Neural cell (in vitro differentiated cells): ENCODE results near the gene SOAT2. TPM values are rescaled to one million over a fixed set of nuclear protein-coding genes. Genes with fewer than 3 reads are reported as not detected.

ENCODE experiments used
- H2AFZ ChIP-seq: fragments of 200-600, 300-800 bp; sonication (generic), shearing (Covaris generic); 2 replicates; pipeline ENCODE4 v1.6.0; 2014; ENCODE audit warnings: low read depth, mild to moderate bottlenecking, antibody characterized with exemption, low read length, moderate library complexity
- H3F3A ChIP-seq: fragments of 200-600 bp; shearing (Covaris generic); 2 replicates; pipeline ENCODE4 v1.6.1; 2016; ENCODE audit warnings: mild to moderate bottlenecking, moderate library complexity, mixed read lengths, antibody characterized with exemption, low read length; ENCODE audit not compliant: insufficient read depth, poor library complexity, severe bottlenecking
- H3K27ac ChIP-seq: fragments of 200-600, 300-800 bp; sonication (generic), shearing (Covaris generic); 2 replicates; pipeline ENCODE4 v1.5.1; 2014; ENCODE audit warnings: mild to moderate bottlenecking, low read length, moderate library complexity
- H3K27me3 ChIP-seq: fragments of 300-800, 200-600 bp; sonication (generic), shearing (Covaris generic); 2 replicates; pipeline ENCODE4 v1.6.0; 2014; ENCODE audit warnings: mild to moderate bottlenecking, low read depth, low read length, moderate library complexity; ENCODE audit not compliant: insufficient read depth
- H3K36me3 ChIP-seq: fragments of 300-800, 200-600 bp; sonication (generic), shearing (Covaris generic); 2 replicates; pipeline ENCODE4 v1.5.1; 2014; ENCODE audit warnings: mild to moderate bottlenecking, antibody characterized with exemption, low read length, moderate library complexity; ENCODE audit not compliant: insufficient read depth
- H3K4me2 ChIP-seq: fragments of 300-800, 200-600 bp; sonication (generic), shearing (Covaris generic); 2 replicates; pipeline ENCODE4 v1.6.0; 2014; ENCODE audit warnings: mild to moderate bottlenecking, low read length
- H3K4me3 ChIP-seq: fragments of 300-800, 200-600 bp; sonication (generic), shearing (Covaris generic); 2 replicates; pipeline ENCODE4 v1.5.1; 2014; ENCODE audit warnings: mild to moderate bottlenecking, low read length, moderate library complexity
- H3K79me2 ChIP-seq: fragments of 200-600 bp; shearing (Covaris generic); replicated peaks from 2 replicates; pipeline ENCODE4 v1.6.0; 2014; ENCODE audit warnings: mild to moderate bottlenecking, low read length, moderate library complexity; ENCODE audit not compliant: insufficient read depth
- H3K9ac ChIP-seq: fragments of 300-800, 200-600 bp; sonication (generic), shearing (Covaris generic); 2 replicates; pipeline ENCODE4 v1.6.1; 2016; ENCODE audit warnings: mild to moderate bottlenecking, low read length, mixed read lengths
- H3K9me2 ChIP-seq: fragments of 200-600 bp; shearing (Covaris generic); 2 replicates; pipeline ENCODE4 v1.6.1; 2016; ENCODE audit warnings: mild to moderate bottlenecking, low read length, mixed read lengths; ENCODE audit not compliant: insufficient read depth
- H3K9me3 ChIP-seq: fragments of 200-600, 300-800 bp; sonication (generic), shearing (Covaris generic); 2 replicates; pipeline ENCODE4 v1.6.1; 2016; ENCODE audit warnings: mild to moderate bottlenecking, mixed run types, low read length, moderate library complexity, mixed read lengths
- H4K20me1 ChIP-seq: fragments of 200-600 bp; shearing (Covaris generic); 2 replicates; pipeline ENCODE4 v1.6.1; 2016; ENCODE audit warnings: mild to moderate bottlenecking, mixed run types; ENCODE audit not compliant: insufficient read depth
- EP300 ChIP-seq: fragments of 450-650 bp; conservative IDR thresholded peaks from 2 replicates; pipeline ENCODE4 v1.6.1; 2014; ENCODE audit warnings: antibody characterized with exemption, mild to moderate bottlenecking, moderate library complexity; ENCODE audit not compliant: poor library complexity, severe bottlenecking
- EZH2 ChIP-seq: fragments of 200-600, 300-800 bp; shearing (Covaris generic), sonication (generic); IDR thresholded peaks from 2 replicates; pipeline ENCODE4 v1.6.1; 2014; ENCODE audit warnings: antibody characterized with exemption, low read length, borderline replicate concordance, mild to moderate bottlenecking; ENCODE audit not compliant: insufficient read depth, poor library complexity, severe bottlenecking
- MXI1 ChIP-seq: fragments of 450-650 bp; conservative IDR thresholded peaks from 2 replicates; pipeline ENCODE4 v1.6.1; 2014; ENCODE audit warnings: antibody characterized with exemption, mild to moderate bottlenecking; ENCODE audit not compliant: poor library complexity, severe bottlenecking
- POLR2AphosphoS5 ChIP-seq: IDR thresholded peaks from 2 replicates; pipeline ENCODE4 v1.6.1; 2012
- RAD21 ChIP-seq: fragments of 450-650 bp; conservative IDR thresholded peaks from 2 replicates; pipeline ENCODE4 v1.6.1; 2014; ENCODE audit warnings: antibody characterized with exemption, mild to moderate bottlenecking, moderate library complexity
- REST ChIP-seq: IDR thresholded peaks from 2 replicates; pipeline ENCODE4 v1.6.1; 2012; ENCODE audit warnings: borderline replicate concordance
- SMC3 ChIP-seq: fragments of 450-650 bp; conservative IDR thresholded peaks from 2 replicates; pipeline ENCODE4 v1.6.1; 2014; ENCODE audit warnings: antibody characterized with exemption, mild to moderate bottlenecking, moderate library complexity; ENCODE audit not compliant: poor library complexity
- TAF1 ChIP-seq: IDR thresholded peaks from 2 replicates; pipeline ENCODE4 v1.6.1; 2012; ENCODE audit warnings: low read depth
- polyA plus RNA-seq: library from polyadenylated mRNA; depleted of rRNA; stranded (reverse); fragments of >200 nt; gene quantifications from 2 replicates; pipeline ENCODE4 v1.2.3, GENCODE V29; 2014
- TF ChIP-seq, protein P1 (sequence below): fragments of 450-650 bp; IDR thresholded peaks from 2 replicates; pipeline ENCODE4 v1.5.1; 2014; ENCODE audit warnings: antibody characterized with exemption, mild to moderate bottlenecking, moderate library complexity; ENCODE audit not compliant: poor library complexity, severe bottlenecking

Gene SOAT2
- polyA plus RNA-seq, 1 donor from 2014 or later = not detected

DNA sequence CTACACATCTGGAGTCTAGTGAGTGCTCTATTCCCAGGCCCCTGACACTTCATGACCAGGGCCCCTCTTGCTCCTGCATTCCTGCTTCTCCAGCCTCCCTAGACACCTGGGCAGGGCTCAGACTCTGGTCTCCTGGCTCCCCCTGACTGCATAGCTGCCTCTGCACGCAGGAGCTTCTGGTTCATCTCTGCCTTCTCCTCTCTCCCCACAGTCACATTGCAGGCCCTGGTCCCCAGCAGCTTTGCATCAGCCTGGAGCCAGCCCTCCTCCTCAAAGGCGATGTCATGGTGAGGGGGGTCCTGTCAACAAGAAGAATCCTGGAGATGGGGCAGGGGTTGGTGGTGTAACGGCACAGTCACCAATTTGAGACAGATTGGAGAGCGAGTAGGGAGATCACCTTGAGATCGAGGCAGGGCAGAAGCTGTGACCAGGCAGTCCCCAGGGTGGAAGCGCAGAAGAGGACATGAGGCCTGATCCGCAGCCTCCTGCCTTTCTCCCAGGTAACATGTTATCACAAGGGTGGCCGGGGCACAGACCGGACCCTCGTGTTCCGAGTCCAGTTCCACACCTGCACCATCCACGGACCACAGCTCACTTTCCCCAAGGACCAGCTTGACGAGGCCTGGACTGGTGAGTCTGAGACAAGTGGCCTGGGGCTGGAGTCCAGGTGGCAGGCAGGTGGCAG, 45.3 kb upstream of the SOAT2 start:
- H4K20me1 ChIP-seq = no peaks in the 10 kb centered on the region
- no peak overlapping the region for H3K4me3 ChIP-seq
- no peaks in the 10 kb centered on the region for H3K27me3 ChIP-seq
- H3K4me2 ChIP-seq = no peak overlapping the region
- no peak overlapping the region for H3K9ac ChIP-seq
- H3K27ac ChIP-seq = no peak overlapping the region
- H3K9me2 ChIP-seq = no peaks in the 10 kb centered on the region
- no peaks in the 10 kb centered on the region for H3K36me3 ChIP-seq
- no peaks in the 10 kb centered on the region for H3K9me3 ChIP-seq
- H3K79me2 ChIP-seq = no peaks in the 10 kb centered on the region
- TF ChIP-seq MXI1 (no peak), EZH2 (no peak), POLR2AphosphoS5 (peak; percentile 4), EP300 (no peak), SMC3 (no peak), REST (no peak)
- TF ChIP-seq, protein P1, sequence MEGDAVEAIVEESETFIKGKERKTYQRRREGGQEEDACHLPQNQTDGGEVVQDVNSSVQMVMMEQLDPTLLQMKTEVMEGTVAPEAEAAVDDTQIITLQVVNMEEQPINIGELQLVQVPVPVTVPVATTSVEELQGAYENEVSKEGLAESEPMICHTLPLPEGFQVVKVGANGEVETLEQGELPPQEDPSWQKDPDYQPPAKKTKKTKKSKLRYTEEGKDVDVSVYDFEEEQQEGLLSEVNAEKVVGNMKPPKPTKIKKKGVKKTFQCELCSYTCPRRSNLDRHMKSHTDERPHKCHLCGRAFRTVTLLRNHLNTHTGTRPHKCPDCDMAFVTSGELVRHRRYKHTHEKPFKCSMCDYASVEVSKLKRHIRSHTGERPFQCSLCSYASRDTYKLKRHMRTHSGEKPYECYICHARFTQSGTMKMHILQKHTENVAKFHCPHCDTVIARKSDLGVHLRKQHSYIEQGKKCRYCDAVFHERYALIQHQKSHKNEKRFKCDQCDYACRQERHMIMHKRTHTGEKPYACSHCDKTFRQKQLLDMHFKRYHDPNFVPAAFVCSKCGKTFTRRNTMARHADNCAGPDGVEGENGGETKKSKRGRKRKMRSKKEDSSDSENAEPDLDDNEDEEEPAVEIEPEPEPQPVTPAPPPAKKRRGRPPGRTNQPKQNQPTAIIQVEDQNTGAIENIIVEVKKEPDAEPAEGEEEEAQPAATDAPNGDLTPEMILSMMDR = no peak
- H2AFZ ChIP-seq = no peak overlapping the region
- no peaks in the 10 kb centered on the region for H3F3A ChIP-seq

DNA sequence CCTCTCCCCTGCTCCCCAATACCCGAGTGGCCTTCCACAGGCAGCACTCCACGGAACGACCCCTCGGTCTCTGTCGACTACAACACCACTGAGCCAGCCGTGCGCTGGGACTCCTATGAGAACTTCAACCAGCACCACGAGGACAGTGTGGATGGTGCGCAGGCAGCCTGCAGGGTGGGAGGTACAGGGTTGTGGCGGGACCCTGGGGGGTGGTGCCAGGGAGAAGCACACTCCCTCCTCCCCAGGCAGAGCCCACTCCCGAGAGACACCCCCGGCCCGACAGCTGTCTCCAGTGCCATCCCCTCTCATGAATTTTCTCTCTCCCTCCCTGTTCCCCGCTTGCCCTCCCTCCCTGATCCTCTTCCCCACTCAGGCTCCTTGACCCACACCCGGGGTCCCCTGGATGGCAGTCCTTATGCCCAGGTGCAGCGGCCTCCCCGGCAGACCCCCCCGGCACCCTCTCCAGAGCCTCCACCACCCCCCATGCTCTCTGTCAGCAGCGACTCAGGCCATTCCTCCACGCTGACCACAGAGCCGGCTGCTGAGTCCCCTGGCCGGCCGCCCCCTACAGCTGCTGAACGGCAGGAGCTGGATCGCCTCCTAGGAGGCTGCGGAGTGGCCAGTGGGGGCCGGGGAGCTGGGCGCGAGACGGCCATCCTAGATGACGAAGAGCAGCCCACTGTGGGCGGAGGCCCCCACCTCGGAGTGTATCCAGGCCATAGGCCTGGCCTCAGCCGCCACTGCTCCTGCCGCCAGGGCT, 44.4 kb upstream of the SOAT2 start:
- Histone ChIP-seq H3F3A (no peaks in the 10 kb centered on the region), H3K9me2 (no peaks in the 10 kb centered on the region), H2AFZ (no peak overlapping the region), H3K4me2 (no peak overlapping the region), H3K4me3 (no peak overlapping the region), H3K36me3 (no peaks in the 10 kb centered on the region), H3K9me3 (no peaks in the 10 kb centered on the region), H3K9ac (no peak overlapping the region), H3K79me2 (no peaks in the 10 kb centered on the region), H3K27ac (no peak overlapping the region), H4K20me1 (no peaks in the 10 kb centered on the region), H3K27me3 (no peaks in the 10 kb centered on the region)
- no peak for TF ChIP-seq RAD21
- TF ChIP-seq EZH2 = no peak
- TF ChIP-seq REST = no peak
- no peak for TF ChIP-seq EP300
- TF ChIP-seq, protein P1 = no peak
- no peak for TF ChIP-seq SMC3
- no peak for TF ChIP-seq MXI1
- no peak for TF ChIP-seq POLR2AphosphoS5
- TF ChIP-seq TAF1 = no peak
